ENCODE data around the gene ENO1. TPM values are rescaled to one million over a fixed set of nuclear protein-coding genes. Genes with fewer than 3 reads are reported as not detected.

Gene ENO1
- total and polyA plus RNA-seq, 2 experiments from 2014 or later = 910 to 1,831 TPM

GRCh38 chr1:8856689-8857412 lies 21.6 kb downstream of the ENO1 start:
- peaks cover 51% of the 10 kb centered on the region for H3K36me3 Mint-ChIP-seq (ENCODE audit: low read depth)
- Histone ChIP-seq H3K4me3 (no peak overlapping the region), H3K36me3 (ENCODE audit: insufficient read depth) (peaks cover 35% of the 10 kb centered on the region), H3K4me2 (no peak overlapping the region), H3K79me2 (replicated peaks; ENCODE audit: insufficient read depth) (0 out of 2 replicates have a peak, but pooled peaks cover under 1% of the 10 kb centered on the region), H3K27ac (ENCODE audit: low read depth) (peak overlapping the region; percentile 90), H3K9me2 (ENCODE audit: insufficient read depth) (no peaks in the 10 kb centered on the region), H4K20me1 (replicated peaks; ENCODE audit: insufficient read depth) (peaks cover 23% of the 10 kb centered on the region), H2AFZ (no peak overlapping the region), H3K4me1 (ENCODE audit: insufficient read depth) (no peaks in the 10 kb centered on the region), H3F3A (replicated peaks; ENCODE audit: low read depth) (peaks cover 49% of the 10 kb centered on the region), H3K27me3 (ENCODE audit: insufficient read depth) (no peaks in the 10 kb centered on the region)
- no peak overlapping the region for H3K27ac Mint-ChIP-seq
- peaks cover 19% of the 10 kb centered on the region for H3K4me1 Mint-ChIP-seq
- no peaks in the 10 kb centered on the region; the same call in 2 of the 3 replicates for H3K9me3 Mint-ChIP-seq
- peak; percentile 22 for ATAC-seq
- no peak overlapping the region for H3K4me3 Mint-ChIP-seq
- peaks cover 19% of the 10 kb centered on the region for H3K27me3 Mint-ChIP-seq (ENCODE audit: insufficient read depth, low read depth, poor library complexity)
- DNase-seq (ENCODE audit: low spot score) = no peak
- no peak for TF ChIP-seq ETS1 (IDR thresholded peaks at IDR 0.05)
- no peak for TF ChIP-seq EZH2phosphoT487 (IDR thresholded peaks at IDR 0.05; ENCODE audit: unreplicated experiment)
- TF ChIP-seq NANOG (IDR thresholded peaks at IDR 0.05; ENCODE audit: borderline replicate concordance) = no peak
- TF ChIP-seq CREB1 (CRISPR knock-in tag; IDR thresholded peaks at IDR 0.05; ENCODE audit: low read depth) = no peak

DNA sequence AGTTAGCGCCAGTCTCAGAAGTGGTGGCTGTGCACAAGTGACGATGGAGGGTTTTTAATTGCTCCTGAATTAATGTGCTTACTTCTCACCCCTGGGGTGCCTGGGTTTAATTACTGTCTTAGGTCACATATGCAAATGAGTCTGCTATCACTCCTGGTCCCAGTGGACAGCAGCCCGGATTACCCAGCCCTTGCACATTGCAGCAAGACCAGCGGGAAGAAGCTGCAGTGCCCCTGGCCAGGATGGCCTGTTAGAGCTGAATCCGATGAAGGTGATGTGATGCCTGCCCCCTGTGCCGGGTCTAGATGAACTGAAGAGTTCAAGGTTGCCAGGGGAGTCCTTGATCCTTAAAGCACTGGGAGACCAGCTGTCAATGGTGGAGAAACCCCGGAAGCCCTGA lies 24.2 kb downstream of the ENO1 start:
- no peaks in the 10 kb centered on the region for H3K27me3 ChIP-seq (ENCODE audit: insufficient read depth)
- no peak for TF ChIP-seq CREB1 (CRISPR knock-in tag; IDR thresholded peaks at IDR 0.05; ENCODE audit: low read depth)
- no peak for TF ChIP-seq ETS1 (IDR thresholded peaks at IDR 0.05)
- TF ChIP-seq NANOG (IDR thresholded peaks at IDR 0.05; ENCODE audit: borderline replicate concordance) = no peak
- TF ChIP-seq ZNF331 (CRISPR knock-in tag; IDR thresholded peaks at IDR 0.05; ENCODE audit: low read depth) = no peak
- no peak for TF ChIP-seq JUNB (IDR thresholded peaks at IDR 0.05; ENCODE audit: unreplicated experiment)
- peaks cover 9% of the 10 kb centered on the region; the same call in 1 of the 2 replicates for H3K36me3 ChIP-seq (ENCODE audit: insufficient read depth)
- H3K36me3 Mint-ChIP-seq (ENCODE audit: low read depth) = peaks cover 27% of the 10 kb centered on the region
- H3K27me3 Mint-ChIP-seq (ENCODE audit: insufficient read depth, low read depth, poor library complexity) = peaks cover 19% of the 10 kb centered on the region
- no peak overlapping the region for H2AFZ ChIP-seq
- no peak overlapping the region for H3K27ac ChIP-seq (ENCODE audit: low read depth)
- H4K20me1 ChIP-seq (replicated peaks; ENCODE audit: insufficient read depth) = 0 out of 2 replicates have a peak, but pooled peaks cover 9% of the 10 kb centered on the region
- no peak overlapping the region for H3K4me3 ChIP-seq
- H3K27ac Mint-ChIP-seq = no peak overlapping the region
- H3K4me3 Mint-ChIP-seq = no peak overlapping the region
- no peak for DNase-seq (ENCODE audit: low spot score)
- H3K4me2 ChIP-seq = no peak overlapping the region
- H3K9me3 Mint-ChIP-seq = peaks cover 2% of the 10 kb centered on the region; the same call in 1 of the 3 replicates
- H3K79me2 ChIP-seq (replicated peaks; ENCODE audit: insufficient read depth) = no peaks in the 10 kb centered on the region
- H3K4me1 ChIP-seq (ENCODE audit: insufficient read depth) = no peaks in the 10 kb centered on the region
- H3K4me1 Mint-ChIP-seq = peaks cover 13% of the 10 kb centered on the region
- ATAC-seq = no peak
- no peaks in the 10 kb centered on the region for H3K9me2 ChIP-seq (ENCODE audit: insufficient read depth)
- H3F3A ChIP-seq (replicated peaks; ENCODE audit: low read depth) = peaks cover 25% of the 10 kb centered on the region

GRCh38 chr1:8851060-8851459 lies 27.4 kb downstream of the ENO1 start:
- no peak overlapping the region for H3K27ac Mint-ChIP-seq
- peaks cover 6% of the 10 kb centered on the region; the same call in 2 of the 3 replicates for H3K4me1 Mint-ChIP-seq
- peaks cover 13% of the 10 kb centered on the region for H3K27me3 Mint-ChIP-seq (ENCODE audit: insufficient read depth, low read depth, poor library complexity)
- Histone ChIP-seq H3K9me2 (ENCODE audit: insufficient read depth) (no peaks in the 10 kb centered on the region), H3K27ac (ENCODE audit: low read depth) (no peak overlapping the region), H3K4me3 (no peak overlapping the region), H3K36me3 (ENCODE audit: insufficient read depth) (no peaks in the 10 kb centered on the region), H4K20me1 (replicated peaks; ENCODE audit: insufficient read depth) (no peaks in the 10 kb centered on the region), H3K79me2 (replicated peaks; ENCODE audit: insufficient read depth) (no peaks in the 10 kb centered on the region), H3F3A (replicated peaks; ENCODE audit: low read depth) (peaks cover under 1% of the 10 kb centered on the region), H3K4me2 (no peak overlapping the region), H2AFZ (no peak overlapping the region), H3K27me3 (ENCODE audit: insufficient read depth) (no peaks in the 10 kb centered on the region), H3K4me1 (ENCODE audit: insufficient read depth) (no peaks in the 10 kb centered on the region)
- ATAC-seq = no peak
- H3K36me3 Mint-ChIP-seq (ENCODE audit: low read depth) = no peaks in the 10 kb centered on the region; the same call in 2 of the 3 replicates
- H3K4me3 Mint-ChIP-seq = no peak overlapping the region
- peaks cover 2% of the 10 kb centered on the region; the same call in 1 of the 3 replicates for H3K9me3 Mint-ChIP-seq
- no peak for DNase-seq (ENCODE audit: low spot score)
- TF ChIP-seq CREB1 (CRISPR knock-in tag; IDR thresholded peaks at IDR 0.05; ENCODE audit: low read depth) (no peak), JUNB (IDR thresholded peaks at IDR 0.05; ENCODE audit: unreplicated experiment) (no peak), ZNF331 (CRISPR knock-in tag; IDR thresholded peaks at IDR 0.05; ENCODE audit: low read depth) (no peak), EZH2phosphoT487 (IDR thresholded peaks at IDR 0.05; ENCODE audit: unreplicated experiment) (no peak), POLR2AphosphoS5 (IDR thresholded peaks at IDR 0.05; ENCODE audit: low read depth) (no peak), ZNF114 (CRISPR knock-in tag; IDR thresholded peaks at IDR 0.05) (no peak)
